Head of caudate nucleus (tissue), 42 donors: ENCODE data around the gene TDRD10.
"Not testable (repeated sequence)": the region's sequence is repeated elsewhere in the genome, so short reads cannot be mapped to it uniquely, and the experiment has no call there.

Experiments
- DNase-seq, 42 donors: peaks; one replicate each; pipeline versions ENCODE4 v3.0.0 to v3.0.0-alpha.2; 2020 to 2021; ENCODE audit warnings: mixed read lengths in 7 of 42
- intact Hi-C: fragments of 100-400 bp; cut with DNase I; formaldehyde crosslinking; loops from one replicate; pipeline ENCODE4 v1.15.0; 2022

TDRD10 gene

DNA sequence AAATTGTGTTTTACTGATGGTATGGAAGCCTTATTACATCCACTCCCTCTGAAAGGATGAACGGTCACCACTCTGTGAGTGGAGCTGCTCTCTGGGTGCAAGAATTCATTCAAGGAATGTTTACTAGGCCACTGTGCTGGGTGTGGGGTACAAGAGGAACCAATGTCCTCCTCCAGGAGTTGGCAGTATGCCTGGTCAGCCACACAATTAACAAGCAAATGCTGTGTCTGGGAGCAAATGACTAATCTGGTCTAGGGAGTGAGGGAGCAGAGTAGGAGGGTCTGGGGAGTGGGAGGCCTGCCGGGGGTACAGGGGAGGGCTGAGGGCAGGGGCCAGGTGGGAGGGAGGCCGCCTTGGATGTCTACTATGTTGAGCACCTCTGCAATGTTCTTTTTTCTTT is 27.2 kb upstream of the TDRD10 start:
- peak; percentile 37 to 95 (median 88) for DNase-seq

DNA sequence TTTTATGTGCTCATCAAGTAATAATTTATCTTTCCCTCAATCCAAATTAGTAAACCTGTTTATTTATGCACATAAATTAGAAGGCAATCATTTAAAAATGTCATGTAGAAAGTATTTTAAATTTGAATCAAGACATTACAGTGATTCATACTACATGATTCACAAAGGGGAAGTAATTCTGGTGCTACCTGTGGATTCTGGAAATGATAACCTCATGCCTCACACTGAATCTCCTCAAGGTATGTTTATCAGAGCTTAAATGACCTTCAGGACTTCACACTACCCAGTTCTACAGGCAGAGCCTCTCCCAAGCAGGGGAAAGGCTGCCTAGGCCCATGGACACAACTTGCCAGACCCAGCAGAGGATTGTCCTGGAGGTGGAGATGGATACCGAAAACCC is 25.2 kb upstream of the TDRD10 start:
- intact Hi-C loops: no loop called here
- DNase-seq: no peak

More for the DNA sequence above, 27.2 kb upstream of the TDRD10 start:
- intact Hi-C loops: loop anchor here (5.0 kb wide), 1 partner anchor 53 kb away; no protein-coding TSS in a partner anchor

DNA sequence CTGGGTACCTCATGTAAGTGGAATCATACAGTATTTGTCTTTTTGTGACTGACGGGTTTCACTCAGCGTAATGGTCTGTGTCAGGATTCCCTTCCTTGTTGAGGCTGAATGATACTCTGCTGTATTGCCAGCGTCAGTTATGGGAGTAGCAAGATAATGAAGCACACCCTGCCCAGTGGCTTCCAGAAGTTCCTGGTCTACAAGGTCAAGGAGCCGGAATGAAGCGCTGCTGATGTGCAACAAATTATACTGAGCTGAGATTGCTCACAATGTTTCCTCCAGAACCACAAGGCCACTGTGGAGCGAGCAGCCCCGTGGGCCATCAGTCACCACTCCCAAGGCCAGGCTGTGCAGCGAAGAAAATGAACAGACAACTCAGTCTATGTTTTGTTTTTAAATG is 24.0 kb upstream of the TDRD10 start:
- intact Hi-C loops: no loop called here
- no peak for DNase-seq

- no peak for DNase-seq
- intact Hi-C loops: no loop called here
These were observed 23.4 kb upstream of the TDRD10 start for GRCh38 chr1:154478639-154479038.

GRCh38 chr1:154479764-154480421 is 22.1 kb upstream of the TDRD10 start:
- DNase-seq: peak in 40 of 42 donors; percentile 25 to 92 (median 72)
- intact Hi-C loops: loop anchor here (5.0 to 10.0 kb wide), 2 partner anchors 67 to 395 kb away; partner anchors contain the start of gene KCNN3

- DNase-seq: peak in 3 of 42 donors; percentile 11 to 51 (median 12)
- intact Hi-C loops: loop anchor here (5.0 to 10.0 kb wide), 2 partner anchors 66 to 394 kb away; partner anchors contain the start of gene KCNN3
These were observed 21.0 kb upstream of the TDRD10 start for GRCh38 chr1:154481053-154481452.

GRCh38 chr1:154483941-154484803 is 17.8 kb upstream of the TDRD10 start:
- DNase-seq: no peak
- intact Hi-C loops: loop anchor here (5.0 to 10.0 kb wide), 2 partner anchors 63 to 391 kb away; partner anchors contain the start of gene KCNN3

DNA sequence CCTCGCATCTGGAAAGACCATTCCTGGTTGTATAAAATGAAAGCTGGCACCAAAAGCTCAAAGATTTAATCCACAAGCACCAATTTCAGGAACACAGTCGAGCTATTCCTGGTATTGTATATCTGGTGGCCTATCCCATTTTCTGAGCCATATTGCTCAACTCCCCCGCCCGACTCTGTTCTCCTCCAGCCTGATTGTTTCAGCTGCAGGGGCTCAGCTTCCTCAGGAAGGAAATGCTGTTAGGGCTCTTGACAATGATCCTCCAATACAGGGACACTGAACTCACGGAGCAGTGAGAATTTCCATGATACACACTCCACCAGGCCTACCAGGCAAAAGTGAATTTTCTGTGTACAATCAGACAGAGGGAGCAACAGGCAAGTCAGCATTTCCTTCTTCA is 16.9 kb upstream of the TDRD10 start:
- no peak for DNase-seq
- intact Hi-C loops: loop anchor here (10.0 kb wide), 1 partner anchor 390 kb away; the partner anchor contains the start of gene KCNN3

DNA sequence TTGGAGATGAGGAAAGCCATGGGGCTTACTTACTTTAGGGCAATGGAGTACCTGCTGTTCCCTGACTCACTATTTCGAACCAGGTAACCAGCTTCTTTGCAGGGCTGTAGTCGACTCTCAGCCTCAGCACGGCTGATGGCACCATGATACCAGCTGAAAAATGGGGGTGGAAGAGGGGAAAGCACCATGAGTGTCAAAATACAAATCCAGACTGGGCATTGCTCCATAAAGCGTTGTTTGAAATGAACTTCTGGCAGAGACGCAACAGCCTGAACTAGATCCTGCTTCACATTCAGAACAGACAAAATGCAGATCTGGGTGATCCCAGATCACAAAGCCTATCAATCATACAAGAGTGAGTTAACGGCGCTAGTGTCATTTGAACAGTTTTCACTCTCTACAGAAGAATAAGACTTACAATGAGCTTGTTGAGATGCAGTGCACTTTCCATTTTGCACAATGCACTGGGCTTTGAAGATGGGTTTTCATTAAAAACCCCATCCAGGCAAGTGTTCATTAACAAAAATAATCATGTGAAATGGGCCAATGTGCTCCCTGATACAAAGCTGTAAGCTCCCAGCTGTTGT is 16.0 kb upstream of the TDRD10 start:
- intact Hi-C loops: loop anchor here (10.0 kb wide), 1 partner anchor 389 kb away; the partner anchor contains the start of gene KCNN3
- DNase-seq: no peak

DNA sequence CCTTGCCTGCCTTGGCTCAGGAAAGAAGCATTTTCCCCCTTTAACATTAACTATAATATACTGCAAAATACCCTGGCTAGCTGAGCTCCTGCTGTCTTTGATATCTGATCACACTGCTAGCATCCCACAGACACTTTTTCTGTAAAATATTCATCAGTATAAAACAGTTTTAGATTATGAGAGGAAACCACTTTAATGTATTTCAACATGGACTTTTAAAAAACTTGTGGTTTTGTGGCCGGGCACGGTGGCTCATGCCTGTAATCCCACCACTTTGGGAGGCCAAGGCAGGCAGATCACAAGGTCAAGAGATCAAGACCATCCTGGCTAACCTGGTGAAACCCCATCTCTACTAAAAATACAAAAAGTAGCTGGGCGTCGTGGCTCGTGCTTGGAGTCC is 15.3 kb upstream of the TDRD10 start:
- intact Hi-C loops: loop anchor here (10.0 kb wide), 1 partner anchor 388 kb away; the partner anchor contains the start of gene KCNN3

GRCh38 chr1:154488922-154489321 is 13.1 kb upstream of the TDRD10 start:
- intact Hi-C loops: loop anchor here (10.0 kb wide), 1 partner anchor 386 kb away; the partner anchor contains the start of gene KCNN3
- no peak for DNase-seq

More for the DNA sequence above, 15.3 kb upstream of the TDRD10 start:
- not testable (repeated sequence) for DNase-seq

DNA sequence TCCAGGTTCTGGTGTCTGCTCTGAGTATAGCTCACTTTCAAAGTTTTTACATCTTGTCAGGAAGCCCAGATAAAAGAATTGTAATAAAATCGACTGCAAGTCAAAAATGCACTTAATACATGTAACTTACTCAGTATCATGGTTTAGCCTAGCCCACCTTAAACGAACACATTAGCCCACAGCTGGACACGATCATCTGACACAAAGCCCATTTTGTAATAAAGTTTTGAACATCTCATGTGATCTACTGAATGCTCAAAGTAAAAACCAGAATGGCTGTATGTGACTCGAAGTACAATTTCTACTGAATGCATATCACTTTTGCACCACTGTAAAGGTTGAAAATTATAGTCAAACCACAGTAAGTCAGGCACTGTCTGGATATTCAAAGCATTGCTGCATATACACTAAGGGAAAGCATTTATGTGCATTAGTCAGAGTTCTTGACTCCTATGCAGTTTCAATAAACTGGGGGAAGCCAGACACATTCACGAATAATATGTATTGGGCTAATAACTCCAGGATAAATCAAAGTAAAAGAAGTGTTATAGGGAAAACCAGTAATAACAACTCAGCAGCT is 12.2 kb upstream of the TDRD10 start:
- DNase-seq: no peak
- intact Hi-C loops: loop anchor here (10.0 kb wide), 1 partner anchor 385 kb away; the partner anchor contains the start of gene KCNN3

GRCh38 chr1:154490317-154490716 is 11.7 kb upstream of the TDRD10 start:
- no peak for DNase-seq
- intact Hi-C loops: no loop called here

DNA sequence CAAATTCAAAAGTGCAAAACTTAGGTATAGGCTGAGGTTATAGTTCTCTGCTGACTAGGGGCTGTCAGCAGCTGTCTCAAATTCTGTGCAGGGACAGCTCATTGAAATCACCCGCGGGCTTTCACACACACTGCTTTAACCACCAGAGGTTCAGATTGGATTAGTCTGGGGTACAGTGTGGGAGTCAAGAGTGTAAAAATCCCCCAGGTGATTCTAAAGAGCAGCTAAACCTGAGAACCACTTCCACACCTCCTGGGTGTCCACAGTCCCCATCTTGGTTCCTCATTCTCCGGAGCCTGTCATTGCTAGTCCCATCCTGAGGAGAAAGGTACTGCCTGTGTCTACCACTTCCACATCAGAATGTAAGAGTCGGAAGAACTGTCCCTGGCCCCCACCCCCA is 9.9 kb upstream of the TDRD10 start:
- DNase-seq: no peak
- intact Hi-C loops: no loop called here

GRCh38 chr1:154493276-154493675 is 8.7 kb upstream of the TDRD10 start:
- intact Hi-C loops: no loop called here
- peak in 9 of 42 donors; percentile 22 to 53 (median 29) for DNase-seq

- no peak for DNase-seq
- intact Hi-C loops: no loop called here
These were observed 6.3 kb upstream of the TDRD10 start for GRCh38 chr1:154495496-154496273.

DNA sequence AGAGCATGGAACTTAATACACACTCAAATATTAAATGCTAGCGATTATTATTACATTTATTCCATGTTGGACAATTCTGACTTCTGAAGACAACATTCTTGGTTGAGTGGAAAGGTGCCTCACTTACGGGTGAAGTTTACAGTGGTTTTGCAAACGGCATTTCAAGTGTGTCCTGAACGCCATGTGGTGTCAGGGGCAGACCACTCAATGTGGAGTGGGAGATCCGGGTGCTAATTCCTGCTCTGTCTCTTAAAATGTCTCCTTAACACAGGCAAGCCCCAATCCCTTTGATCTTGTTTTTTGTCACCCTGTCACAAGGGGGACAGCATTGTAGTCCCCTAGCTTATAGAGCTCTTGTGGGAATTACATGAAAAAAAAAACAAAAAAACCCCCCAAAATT is 5.6 kb upstream of the TDRD10 start:
- no peak for DNase-seq
- intact Hi-C loops: no loop called here
